Upper lobe of left lung (tissue), 6 donors: ENCODE measurements around the gene MUC5AC. TPM values are rescaled to one million over a fixed set of nuclear protein-coding genes. Genes with fewer than 3 reads are reported as not detected.

Experiments used
- ATAC-seq, 2 donors: fragments of 200-7000 bp; cut with Tn5 transposase; one replicate each; pipeline ENCODE4 v1.9.1; 2022; ENCODE audit warnings: mild to moderate bottlenecking in 2 of 2, moderate library complexity in 2 of 2; ENCODE audit not compliant: low FRiP score in 2 of 2
- DNase-seq, 2 donors: peaks; one replicate each; pipeline ENCODE4 v3.0.0-alpha.2; 2019 to 2020
- H3K27ac ChIP-seq, 4 donors: fragments of 200-600 bp; sonication (generic); one replicate each; pipeline ENCODE4 v1.5.1; 2016 to 2019
- H3K27me3 ChIP-seq, 4 donors: fragments of 200-600 bp; sonication (generic); one replicate each; pipeline ENCODE4 v1.5.1; 2017 to 2019
- H3K36me3 ChIP-seq, 4 donors: fragments of 200-600 bp; sonication (generic); one replicate each; pipeline ENCODE4 v1.5.1; 2016 to 2019
- H3K4me1 ChIP-seq, 4 donors: fragments of 200-600 bp; sonication (generic); one replicate each; pipeline ENCODE4 v1.5.1; 2018 to 2019
- H3K4me3 ChIP-seq, 4 donors: fragments of 200-600 bp; sonication (generic); one replicate each; pipeline ENCODE4 v1.5.1; 2017 to 2019; ENCODE audit warnings: mild to moderate bottlenecking in 2 of 4, moderate library complexity in 1 of 4
- H3K9me3 ChIP-seq, 4 donors: fragments of 200-600 bp; sonication (generic); one replicate each; pipeline ENCODE4 v1.5.1; 2018 to 2019
- EP300 ChIP-seq, 4 donors: sonication (generic); formaldehyde crosslinking; IDR thresholded peaks; one replicate each; pipeline ENCODE4 v1.5.1; 2017; ENCODE audit warnings: antibody characterized with exemption in 4 of 4, control low read depth in 2 of 4
- POLR2A ChIP-seq, 4 donors: fragments of 450-650 bp; IDR thresholded peaks; one replicate each; pipeline ENCODE4 v1.5.1; 2016 to 2017; ENCODE audit warnings: antibody characterized with exemption in 4 of 4, mild to moderate bottlenecking in 2 of 4
- POLR2AphosphoS5 ChIP-seq, 2 donors: sonication (generic); formaldehyde crosslinking; IDR thresholded peaks; one replicate each; pipeline ENCODE4 v1.5.1; 2017; ENCODE audit warnings: antibody characterized with exemption in 2 of 2
- WGBS, 2 donors: methylation state at CpG; one replicate each; pipeline ENCODE4 v1.1.5; 2017 to 2018; 5-methylcytosine and 5-hydroxymethylcytosine counted together
- total RNA-seq, 6 donors: library from RNA; depleted of rRNA in 4 of 6; stranded (reverse); fragments of >200 nt in 4 of 6; gene quantifications; one replicate each; pipeline versions ENCODE4 v1.1.0 to v1.2.1, GENCODE V29; 2016 to 2021
- TF ChIP-seq, protein P1 (sequence below), 6 experiments: fragments of 450-650 bp in 4 of 6; fragments of 200-600 bp in 2 of 6; sonication (generic) in 2 of 6; IDR thresholded peaks; one replicate each; pipeline ENCODE4 v1.5.1; 2016 to 2019; ENCODE audit warnings: antibody characterized with exemption in 6 of 6
- donor health status: DM: no; HTN: no; CAD: no; lungs with moderate emphysema.
- donor health status: DM: no; HTN: yes; CAD: no; lungs with severe emphysema.

Gene MUC5AC
- total RNA-seq, 6 donors from 2014 or later: under 0.01 to 7.3 (median 0.78) TPM; not detected in 1

DNA sequence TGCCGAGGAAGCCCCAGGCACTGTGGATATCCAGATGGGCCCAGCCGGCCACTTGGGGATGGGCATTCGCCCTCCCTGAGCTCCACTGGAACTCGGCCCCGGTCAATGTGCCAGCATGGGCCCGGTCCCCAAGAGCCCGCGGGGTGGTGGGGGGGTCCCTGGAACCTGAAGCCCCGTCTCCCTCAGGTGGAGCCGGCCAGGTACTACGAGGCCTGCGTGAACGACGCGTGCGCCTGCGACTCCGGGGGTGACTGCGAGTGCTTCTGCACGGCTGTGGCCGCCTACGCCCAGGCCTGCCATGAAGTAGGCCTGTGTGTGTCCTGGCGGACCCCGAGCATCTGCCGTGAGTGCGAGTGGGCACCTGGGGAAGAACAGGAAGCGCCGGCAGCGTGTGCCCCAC lies 21.2 kb downstream of the MUC5AC start:
- WGBS, 2 donors: 87 to 94% methylated on average over 7 to 23 of the region's 29 CpGs
- no peak for ATAC-seq
- TF ChIP-seq POLR2AphosphoS5 (IDR thresholded peaks at IDR 0.05): no peak
- TF ChIP-seq, protein P1, sequence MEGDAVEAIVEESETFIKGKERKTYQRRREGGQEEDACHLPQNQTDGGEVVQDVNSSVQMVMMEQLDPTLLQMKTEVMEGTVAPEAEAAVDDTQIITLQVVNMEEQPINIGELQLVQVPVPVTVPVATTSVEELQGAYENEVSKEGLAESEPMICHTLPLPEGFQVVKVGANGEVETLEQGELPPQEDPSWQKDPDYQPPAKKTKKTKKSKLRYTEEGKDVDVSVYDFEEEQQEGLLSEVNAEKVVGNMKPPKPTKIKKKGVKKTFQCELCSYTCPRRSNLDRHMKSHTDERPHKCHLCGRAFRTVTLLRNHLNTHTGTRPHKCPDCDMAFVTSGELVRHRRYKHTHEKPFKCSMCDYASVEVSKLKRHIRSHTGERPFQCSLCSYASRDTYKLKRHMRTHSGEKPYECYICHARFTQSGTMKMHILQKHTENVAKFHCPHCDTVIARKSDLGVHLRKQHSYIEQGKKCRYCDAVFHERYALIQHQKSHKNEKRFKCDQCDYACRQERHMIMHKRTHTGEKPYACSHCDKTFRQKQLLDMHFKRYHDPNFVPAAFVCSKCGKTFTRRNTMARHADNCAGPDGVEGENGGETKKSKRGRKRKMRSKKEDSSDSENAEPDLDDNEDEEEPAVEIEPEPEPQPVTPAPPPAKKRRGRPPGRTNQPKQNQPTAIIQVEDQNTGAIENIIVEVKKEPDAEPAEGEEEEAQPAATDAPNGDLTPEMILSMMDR (IDR thresholded peaks at IDR 0.05): no peak
- no peak for TF ChIP-seq EP300 (IDR thresholded peaks at IDR 0.05)
- no peak for TF ChIP-seq POLR2A (IDR thresholded peaks at IDR 0.05)

DNA sequence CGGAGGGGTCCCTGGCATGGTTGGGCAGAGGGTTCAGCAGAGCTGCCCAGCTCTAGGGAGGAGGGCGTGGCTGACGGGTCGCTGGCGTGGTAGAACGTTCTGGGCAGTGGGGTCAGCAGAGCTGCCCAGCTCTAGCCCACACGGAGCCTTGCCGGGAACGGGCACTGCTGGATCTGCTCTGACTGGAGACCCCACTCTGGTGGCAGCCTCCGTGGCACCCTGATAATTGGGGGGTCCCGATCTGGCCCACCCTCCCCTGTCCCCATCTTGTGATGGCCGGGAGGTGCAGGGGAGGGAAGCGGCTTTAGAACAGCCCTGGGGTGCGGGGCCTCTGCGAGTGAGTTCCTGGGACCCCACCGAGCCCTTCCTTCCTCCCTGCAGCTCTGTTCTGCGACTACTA lies 21.9 kb downstream of the MUC5AC start:
- ATAC-seq (no peak), DNase-seq (no peak)
- no peaks in the 10 kb centered on the region for H3K36me3 ChIP-seq
- H3K27me3 ChIP-seq: no peaks in the 10 kb centered on the region
- WGBS, 2 donors: 77 to 84% methylated on average over 2 to 12 of the region's 17 CpGs
- H3K27ac ChIP-seq: no peak overlapping the region
- no peak overlapping the region for H3K4me3 ChIP-seq
- H3K4me1 ChIP-seq: no peaks in the 10 kb centered on the region
- no peaks in the 10 kb centered on the region for H3K9me3 ChIP-seq
- TF ChIP-seq, protein P1 (IDR thresholded peaks at IDR 0.05): no peak
- no peak for TF ChIP-seq POLR2A (IDR thresholded peaks at IDR 0.05)
- no peak for TF ChIP-seq EP300 (IDR thresholded peaks at IDR 0.05)
- TF ChIP-seq POLR2AphosphoS5 (IDR thresholded peaks at IDR 0.05): no peak

More for the DNA sequence above, 21.2 kb downstream of the MUC5AC start:
- peak in 1 of 2 donors; percentile 72 for DNase-seq
- Histone ChIP-seq H3K27me3 (no peaks in the 10 kb centered on the region), H3K9me3 (no peaks in the 10 kb centered on the region), H3K36me3 (no peaks in the 10 kb centered on the region), H3K4me3 (no peak overlapping the region), H3K27ac (no peak overlapping the region), H3K4me1 (no peaks in the 10 kb centered on the region)

GRCh38 chr11:1180171-1180570 lies 22.4 kb downstream of the MUC5AC start:
- ATAC-seq (no peak), DNase-seq (peak in 1 of 2 donors; percentile 69)
- H3K36me3 ChIP-seq: no peaks in the 10 kb centered on the region
- no peaks in the 10 kb centered on the region for H3K4me1 ChIP-seq
- no peaks in the 10 kb centered on the region for H3K27me3 ChIP-seq
- TF ChIP-seq POLR2AphosphoS5 (IDR thresholded peaks at IDR 0.05) (no peak), EP300 (IDR thresholded peaks at IDR 0.05) (no peak), POLR2A (IDR thresholded peaks at IDR 0.05) (no peak)
- TF ChIP-seq, protein P1 (IDR thresholded peaks at IDR 0.05): no peak
- WGBS, 2 donors: 77 to 80% methylated on average over 5 to 12 of the region's 15 CpGs
- no peak overlapping the region for H3K27ac ChIP-seq
- H3K4me3 ChIP-seq: no peak overlapping the region
- no peaks in the 10 kb centered on the region for H3K9me3 ChIP-seq

- H3K4me1 ChIP-seq: no peaks in the 10 kb centered on the region
- H3K36me3 ChIP-seq: no peaks in the 10 kb centered on the region
- ATAC-seq (no peak), DNase-seq (peak in 1 of 2 donors; percentile 70)
- TF ChIP-seq, protein P1 (IDR thresholded peaks at IDR 0.05): no peak
- TF ChIP-seq EP300 (IDR thresholded peaks at IDR 0.05): no peak
- no peak for TF ChIP-seq POLR2A (IDR thresholded peaks at IDR 0.05)
- no peak for TF ChIP-seq POLR2AphosphoS5 (IDR thresholded peaks at IDR 0.05)
- 91% methylated on average over 29 of the region's 29 CpGs; no CpG with 5 or more reads in 1 of the 2 donors for WGBS, 2 donors
- H3K4me3 ChIP-seq: no peak overlapping the region
- H3K27me3 ChIP-seq: no peaks in the 10 kb centered on the region
- no peak overlapping the region for H3K27ac ChIP-seq
- no peaks in the 10 kb centered on the region for H3K9me3 ChIP-seq
Measured at GRCh38 chr11:1180947-1181391, 23.2 kb downstream of the MUC5AC start.

- Histone ChIP-seq H3K27me3 (no peaks in the 10 kb centered on the region), H3K27ac (no peak overlapping the region)
- WGBS, 2 donors: 85% methylated on average over 10 of the region's 10 CpGs; no CpG with 5 or more reads in 1 of the 2 donors
Measured at GRCh38 chr11:1181420-1181819, 23.7 kb downstream of the MUC5AC start.

More at GRCh38 chr11:1181420-1181819, 23.7 kb downstream of the MUC5AC start:
- H3K9me3 ChIP-seq: no peaks in the 10 kb centered on the region
- no peaks in the 10 kb centered on the region for H3K36me3 ChIP-seq
- ATAC-seq: no peak
- H3K4me1 ChIP-seq: no peaks in the 10 kb centered on the region
- no peak for DNase-seq
- no peak overlapping the region for H3K4me3 ChIP-seq
- no peak for TF ChIP-seq POLR2AphosphoS5 (IDR thresholded peaks at IDR 0.05)
- TF ChIP-seq POLR2A (IDR thresholded peaks at IDR 0.05): no peak
- no peak for TF ChIP-seq EP300 (IDR thresholded peaks at IDR 0.05)
- TF ChIP-seq, protein P1 (IDR thresholded peaks at IDR 0.05): no peak
